Testis (tissue), 2 donors: Measurements from ENCODE around the gene RGS6.

Source experiments
- POLR2A ChIP-seq: fragments of 450-650 bp; IDR thresholded peaks from one replicate; pipeline ENCODE4 v1.6.1; 2017; ENCODE audit warnings: antibody characterized with exemption, mild to moderate bottlenecking, moderate library complexity
- TF ChIP-seq, protein P1 (sequence below), 3 experiments: fragments of 450-650 bp in 2 of 3; fragments of 200-600 bp in 1 of 3; sonication (generic) in 1 of 3; IDR thresholded peaks; one replicate each; pipeline ENCODE4 v1.5.1; 2016 to 2019; ENCODE audit warnings: antibody characterized with exemption in 3 of 3, mild to moderate bottlenecking in 2 of 3, moderate library complexity in 1 of 3

GRCh38 chr14:72462056-72462455 lies 529.8 kb downstream of the RGS6 start:
- no peak for TF ChIP-seq POLR2A
- TF ChIP-seq, protein P1, sequence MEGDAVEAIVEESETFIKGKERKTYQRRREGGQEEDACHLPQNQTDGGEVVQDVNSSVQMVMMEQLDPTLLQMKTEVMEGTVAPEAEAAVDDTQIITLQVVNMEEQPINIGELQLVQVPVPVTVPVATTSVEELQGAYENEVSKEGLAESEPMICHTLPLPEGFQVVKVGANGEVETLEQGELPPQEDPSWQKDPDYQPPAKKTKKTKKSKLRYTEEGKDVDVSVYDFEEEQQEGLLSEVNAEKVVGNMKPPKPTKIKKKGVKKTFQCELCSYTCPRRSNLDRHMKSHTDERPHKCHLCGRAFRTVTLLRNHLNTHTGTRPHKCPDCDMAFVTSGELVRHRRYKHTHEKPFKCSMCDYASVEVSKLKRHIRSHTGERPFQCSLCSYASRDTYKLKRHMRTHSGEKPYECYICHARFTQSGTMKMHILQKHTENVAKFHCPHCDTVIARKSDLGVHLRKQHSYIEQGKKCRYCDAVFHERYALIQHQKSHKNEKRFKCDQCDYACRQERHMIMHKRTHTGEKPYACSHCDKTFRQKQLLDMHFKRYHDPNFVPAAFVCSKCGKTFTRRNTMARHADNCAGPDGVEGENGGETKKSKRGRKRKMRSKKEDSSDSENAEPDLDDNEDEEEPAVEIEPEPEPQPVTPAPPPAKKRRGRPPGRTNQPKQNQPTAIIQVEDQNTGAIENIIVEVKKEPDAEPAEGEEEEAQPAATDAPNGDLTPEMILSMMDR (IDR thresholded peaks at IDR 0.05): no peak
